Erythroblast (primary cell): ENCODE data around the gene MYO1C.

Experiments
- GATA1 ChIP-seq: IDR thresholded peaks from 2 replicates; pipeline ENCODE4 v1.6.1; 2011; ENCODE audit warnings: low read depth, mild to moderate bottlenecking, control low read depth, low read length, moderate library complexity
- POLR2A ChIP-seq: IDR thresholded peaks from 2 replicates; pipeline ENCODE4 v1.6.1; 2011; ENCODE audit warnings: mild to moderate bottlenecking, low read length

DNA sequence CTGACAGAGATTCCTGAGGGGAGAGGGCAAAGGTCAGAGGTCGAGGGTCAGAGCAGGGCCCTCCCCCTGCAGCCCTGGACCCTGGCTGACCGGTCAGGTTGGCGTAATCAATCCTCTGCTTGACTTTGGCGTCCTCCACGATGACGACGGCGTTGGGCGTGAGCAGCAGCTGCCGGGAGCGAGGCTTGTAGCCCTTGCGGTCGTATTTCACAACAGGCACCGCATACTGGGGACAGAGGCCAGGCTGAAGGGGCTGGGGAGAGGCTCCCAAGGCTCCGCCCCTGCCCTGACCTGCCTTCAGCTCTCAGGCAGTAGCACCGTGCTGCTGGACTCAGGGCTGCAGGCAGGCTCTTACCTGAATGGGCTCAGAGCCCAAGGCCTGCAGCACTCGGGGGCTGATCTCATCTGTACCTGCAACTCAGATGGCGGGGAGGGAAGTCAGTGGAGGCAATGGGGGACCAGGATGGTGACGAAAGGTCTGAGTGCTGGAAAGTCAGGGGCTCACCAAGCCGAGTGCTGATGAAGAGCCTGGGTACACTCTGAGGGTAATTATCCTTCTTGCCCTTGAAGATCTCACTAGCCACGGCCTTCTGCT lies 24.5 kb downstream of the MYO1C start:
- TF ChIP-seq POLR2A = no peak
- TF ChIP-seq GATA1 = no peak
